Smooth muscle cell (in vitro differentiated cells): Measurements from ENCODE around the gene KDM8. TPM values are rescaled to one million over a fixed set of nuclear protein-coding genes. Genes with fewer than 3 reads are reported as not detected.

Experiments
- DNase-seq: peaks from one replicate; lab custom pipeline; 2025; ENCODE audit not compliant: unreplicated experiment; lab: John Stamatoyannopoulos, UW
- H2AFZ ChIP-seq: fragments of 200-600 bp; sonication (generic); 2 replicates; pipeline ENCODE4 v1.6.0; 2016; ENCODE audit warnings: antibody characterized with exemption, low read depth, mild to moderate bottlenecking
- H3F3A ChIP-seq: fragments of 200-600 bp; sonication (generic); 2 replicates; pipeline ENCODE4 v1.6.0; 2017; ENCODE audit warnings: antibody characterized with exemption, low read depth
- H3K27ac ChIP-seq: fragments of 200-600 bp; sonication (generic); 2 replicates; pipeline ENCODE4 v1.5.1; 2016; ENCODE audit warnings: low read depth, mild to moderate bottlenecking
- H3K27me3 ChIP-seq: fragments of 200-600 bp; sonication (generic); 2 replicates; pipeline ENCODE4 v1.6.1; 2016; ENCODE audit warnings: low read depth, mild to moderate bottlenecking
- H3K36me3 ChIP-seq: fragments of 200-600 bp; sonication (generic); 2 replicates; pipeline ENCODE4 v1.5.1; 2016; ENCODE audit warnings: low read depth
- H3K4me1 ChIP-seq: fragments of 200-600 bp; sonication (generic); 2 replicates; pipeline ENCODE4 v1.5.1; 2016; ENCODE audit warnings: low read depth
- H3K4me2 ChIP-seq: fragments of 200-600 bp; sonication (generic); 2 replicates; pipeline ENCODE4 v1.6.0; 2016; ENCODE audit warnings: mild to moderate bottlenecking
- H3K4me3 ChIP-seq: fragments of 200-600 bp; sonication (generic); 2 replicates; pipeline ENCODE4 v1.5.1; 2016; ENCODE audit warnings: mild to moderate bottlenecking
- H3K79me2 ChIP-seq: fragments of 200-600 bp; sonication (generic); 2 replicates; pipeline ENCODE4 v1.6.0; 2016; ENCODE audit warnings: low read depth, mild to moderate bottlenecking
- H3K9ac ChIP-seq: fragments of 200-600 bp; sonication (generic); 2 replicates; pipeline ENCODE4 v1.6.0; 2016; ENCODE audit warnings: low read depth
- H3K9me3 ChIP-seq: fragments of 200-600 bp; sonication (generic); replicated peaks from 2 replicates; pipeline ENCODE4 v1.5.1; 2016; ENCODE audit warnings: low read depth
- H4K20me1 ChIP-seq: fragments of 200-600 bp; sonication (generic); 2 replicates; pipeline ENCODE4 v1.6.0; 2016; ENCODE audit warnings: low read depth
- WGBS: methylation state at CpG from one replicate; pipeline ENCODE4 v1.1.7; 2016; ENCODE audit warnings: low lambda C conversion rate; 5-methylcytosine and 5-hydroxymethylcytosine counted together
- polyA plus RNA-seq: library from polyadenylated mRNA; unstranded; fragments of >200 nt; fragmentation: Nextera tagmentation; extraction: Ambion mirVana; gene quantifications from 2 replicates; pipeline ENCODE4 v1.2.1, GENCODE V29; 2016
- total RNA-seq: library from RNA; depleted of rRNA; stranded (reverse); fragments of >200 nt; gene quantifications from 2 replicates; pipeline ENCODE4 v1.2.3, GENCODE V29; 2014
- TF ChIP-seq, protein P1 (sequence below): fragments of 200-600 bp; sonication (generic); IDR thresholded peaks from 2 replicates; pipeline ENCODE4 v1.5.1; 2017; ENCODE audit warnings: borderline replicate concordance, mild to moderate bottlenecking, antibody characterized with exemption; ENCODE audit not compliant: insufficient read depth, poor library complexity, severe bottlenecking

The KDM8 gene
- total and polyA plus RNA-seq, 2 experiments from 2014 or later, result 0.81 to 3.5 TPM

DNA sequence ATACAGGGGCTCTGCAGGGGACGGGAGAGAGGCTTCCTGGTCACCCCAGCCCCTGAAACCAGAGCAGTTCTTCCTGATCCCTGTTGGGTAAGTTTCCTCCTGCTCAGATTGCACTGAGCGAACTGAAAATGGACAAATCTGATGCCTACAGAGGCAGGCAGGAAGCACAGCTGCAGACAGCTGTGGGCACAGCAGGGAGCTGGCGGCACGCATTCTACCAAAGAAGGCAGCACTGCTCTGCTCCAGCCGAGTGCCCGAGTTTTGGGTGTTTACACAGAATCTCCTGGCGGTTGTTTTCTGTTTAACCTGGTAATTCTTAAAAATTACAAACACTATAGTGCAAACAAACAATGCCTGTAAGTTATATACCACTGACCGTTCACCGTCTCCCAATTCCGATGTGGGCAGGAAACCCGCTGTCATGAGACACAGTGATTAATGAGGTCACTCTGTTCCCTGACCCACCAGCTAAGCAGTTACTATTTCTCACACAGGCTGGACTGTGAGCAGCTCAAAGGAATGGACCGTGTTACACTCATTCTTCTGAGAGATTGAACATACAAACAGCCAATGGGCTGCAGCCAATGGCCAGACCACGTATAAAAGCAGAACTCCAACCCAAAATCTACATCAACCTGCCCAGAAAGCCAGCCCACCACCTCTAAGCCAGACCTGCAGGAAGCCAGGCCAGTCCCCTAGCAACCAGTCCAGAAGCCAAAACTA, 39.7 kb downstream of the KDM8 start:
- H3K36me3 ChIP-seq, result no peaks in the 10 kb centered on the region
- H3K4me3 ChIP-seq, result no peak overlapping the region
- H4K20me1 ChIP-seq, result no peaks in the 10 kb centered on the region
- no peak overlapping the region for H2AFZ ChIP-seq
- TF ChIP-seq, protein P1, sequence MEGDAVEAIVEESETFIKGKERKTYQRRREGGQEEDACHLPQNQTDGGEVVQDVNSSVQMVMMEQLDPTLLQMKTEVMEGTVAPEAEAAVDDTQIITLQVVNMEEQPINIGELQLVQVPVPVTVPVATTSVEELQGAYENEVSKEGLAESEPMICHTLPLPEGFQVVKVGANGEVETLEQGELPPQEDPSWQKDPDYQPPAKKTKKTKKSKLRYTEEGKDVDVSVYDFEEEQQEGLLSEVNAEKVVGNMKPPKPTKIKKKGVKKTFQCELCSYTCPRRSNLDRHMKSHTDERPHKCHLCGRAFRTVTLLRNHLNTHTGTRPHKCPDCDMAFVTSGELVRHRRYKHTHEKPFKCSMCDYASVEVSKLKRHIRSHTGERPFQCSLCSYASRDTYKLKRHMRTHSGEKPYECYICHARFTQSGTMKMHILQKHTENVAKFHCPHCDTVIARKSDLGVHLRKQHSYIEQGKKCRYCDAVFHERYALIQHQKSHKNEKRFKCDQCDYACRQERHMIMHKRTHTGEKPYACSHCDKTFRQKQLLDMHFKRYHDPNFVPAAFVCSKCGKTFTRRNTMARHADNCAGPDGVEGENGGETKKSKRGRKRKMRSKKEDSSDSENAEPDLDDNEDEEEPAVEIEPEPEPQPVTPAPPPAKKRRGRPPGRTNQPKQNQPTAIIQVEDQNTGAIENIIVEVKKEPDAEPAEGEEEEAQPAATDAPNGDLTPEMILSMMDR, result no peak
- H3K9me3 ChIP-seq, result no peaks in the 10 kb centered on the region
- H3K9ac ChIP-seq, result no peak overlapping the region
- H3K4me1 ChIP-seq, result peaks cover 3% of the 10 kb centered on the region
- DNase-seq, result no peak
- peak overlapping the region; percentile 46 for H3K4me2 ChIP-seq
- no peaks in the 10 kb centered on the region for H3F3A ChIP-seq
- H3K79me2 ChIP-seq, result no peaks in the 10 kb centered on the region
- WGBS, result 53% methylated on average over 13 of the region's 13 CpGs
- no peaks in the 10 kb centered on the region for H3K27me3 ChIP-seq
- H3K27ac ChIP-seq, result peak overlapping the region; percentile 28

DNA sequence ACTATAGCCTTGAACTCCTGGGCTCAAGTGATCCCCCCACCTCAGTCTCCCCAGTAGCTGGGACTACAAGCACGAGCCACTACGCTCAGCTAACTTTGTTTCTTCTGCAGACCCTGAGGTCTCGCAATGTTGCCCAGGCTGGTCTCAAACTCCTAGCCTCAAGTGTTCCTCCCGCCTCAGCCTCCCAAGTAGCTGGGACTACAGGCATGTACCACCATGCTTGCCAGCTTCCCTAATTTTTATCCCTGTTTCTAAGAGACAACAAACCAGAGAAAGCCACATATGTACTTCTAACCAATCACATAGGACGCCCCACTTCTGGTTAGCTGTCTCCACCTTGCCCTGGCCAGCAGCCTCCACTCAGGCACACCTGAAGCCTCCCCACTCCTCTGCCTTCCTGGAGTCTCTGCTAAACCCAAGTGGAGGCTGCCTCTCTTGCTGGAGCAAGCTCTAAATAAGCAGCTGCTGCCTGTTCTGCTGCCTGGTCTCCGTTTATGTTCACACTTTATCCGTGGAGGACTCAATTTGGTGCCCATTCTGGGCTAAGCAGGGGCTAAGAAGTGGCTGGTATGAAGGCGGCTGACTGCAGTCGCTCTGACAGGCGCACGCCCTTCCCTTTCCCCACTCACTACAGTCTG, 40.5 kb downstream of the KDM8 start:
- no peak overlapping the region for H3K4me2 ChIP-seq
- no peaks in the 10 kb centered on the region for H3K27me3 ChIP-seq
- H2AFZ ChIP-seq, result no peak overlapping the region
- H3K4me3 ChIP-seq, result no peak overlapping the region
- no peaks in the 10 kb centered on the region for H3F3A ChIP-seq
- no peaks in the 10 kb centered on the region for H3K79me2 ChIP-seq
- no peaks in the 10 kb centered on the region for H4K20me1 ChIP-seq
- H3K4me1 ChIP-seq, result peaks cover 3% of the 10 kb centered on the region
- no peak for DNase-seq
- 95% methylated on average over 11 of the region's 11 CpGs for WGBS
- no peaks in the 10 kb centered on the region for H3K9me3 ChIP-seq
- H3K36me3 ChIP-seq, result no peaks in the 10 kb centered on the region
- TF ChIP-seq, protein P1, result no peak
- no peak overlapping the region for H3K27ac ChIP-seq
- no peak overlapping the region for H3K9ac ChIP-seq

DNA sequence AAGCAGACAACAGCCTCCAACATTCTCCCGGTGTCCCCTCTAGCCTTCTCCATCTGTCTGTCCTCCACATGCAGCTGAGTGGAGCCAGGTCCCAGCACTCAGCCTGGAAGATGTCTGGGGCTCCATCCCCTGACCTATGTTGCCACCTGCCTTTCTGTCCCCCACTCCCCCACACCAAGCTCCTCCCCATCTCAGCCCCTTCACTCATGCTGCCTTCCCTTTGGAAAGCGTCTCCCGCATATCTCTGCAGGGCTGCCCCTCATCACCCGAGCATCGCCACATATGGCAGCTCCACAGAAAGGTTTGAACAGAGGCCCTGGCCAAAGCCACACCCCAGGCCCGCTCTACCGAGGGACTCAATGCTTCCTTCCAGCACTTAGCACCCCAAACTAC, 41.0 kb downstream of the KDM8 start:
- no peak overlapping the region for H3K4me3 ChIP-seq
- no peaks in the 10 kb centered on the region for H3K27me3 ChIP-seq
- H3F3A ChIP-seq, result no peaks in the 10 kb centered on the region
- H3K9me3 ChIP-seq, result no peaks in the 10 kb centered on the region
- DNase-seq, result no peak
- TF ChIP-seq, protein P1, result no peak
- no peaks in the 10 kb centered on the region for H4K20me1 ChIP-seq
- no peaks in the 10 kb centered on the region for H3K36me3 ChIP-seq
- H3K4me1 ChIP-seq, result peaks cover 3% of the 10 kb centered on the region
- H3K27ac ChIP-seq, result no peak overlapping the region
- 95% methylated on average over 7 of the region's 7 CpGs for WGBS
- no peak overlapping the region for H2AFZ ChIP-seq
- no peaks in the 10 kb centered on the region for H3K79me2 ChIP-seq
- H3K9ac ChIP-seq, result no peak overlapping the region
- no peak overlapping the region for H3K4me2 ChIP-seq
